Measurements from ENCODE around the gene NKG7.

Gene NKG7

DNA sequence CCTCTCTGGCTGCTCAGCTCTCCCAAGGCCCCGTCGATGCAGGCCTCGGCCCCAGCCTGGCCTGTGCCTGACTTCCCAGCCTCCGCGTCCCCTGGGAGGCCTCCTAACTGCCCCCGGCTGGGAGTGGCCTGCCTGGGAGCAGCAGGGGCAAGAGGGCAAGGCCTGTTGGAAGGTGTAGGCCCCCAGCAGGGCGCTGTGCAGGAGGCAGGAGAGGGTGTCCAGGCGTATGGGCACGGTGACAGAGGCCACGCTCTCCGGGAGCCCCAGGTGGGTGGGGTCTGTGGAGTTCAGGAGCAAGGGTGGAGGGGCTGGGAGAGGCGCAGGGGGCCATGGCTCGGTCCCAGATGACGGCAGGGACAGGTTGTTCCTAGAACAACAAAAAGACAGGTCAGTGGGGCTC, 16.7 kb upstream of the NKG7 start:
- DNase-seq, result no peak

DNA sequence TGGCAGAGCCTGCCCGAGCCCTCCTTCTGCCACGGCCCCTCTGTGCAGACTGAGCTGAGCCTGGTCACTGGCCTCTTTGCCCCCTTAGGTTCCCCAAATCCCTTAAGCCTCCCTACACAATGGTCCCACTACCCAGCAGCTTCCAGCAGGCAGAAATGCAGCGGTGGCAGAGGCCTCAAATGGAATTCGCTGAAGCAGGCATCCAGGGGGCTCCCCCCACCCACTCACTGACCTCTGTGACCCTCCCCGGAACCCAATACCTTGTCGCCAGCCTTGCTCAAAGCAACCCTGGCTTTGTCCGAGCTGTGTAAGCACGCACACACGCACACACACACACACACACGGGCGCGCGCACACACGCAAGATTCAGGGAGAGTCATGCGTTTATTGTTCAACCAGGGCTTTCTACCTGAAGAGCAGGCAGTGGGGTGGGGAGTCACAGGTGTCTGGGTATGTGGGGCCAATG, 15.5 kb upstream of the NKG7 start, which contains the start of gene LIM2:
Gene LIM2 (minus strand): TSS at position 51 of the 466 bp plus-strand sequence. CDS start 531 bp downstream, outside the sequence.
- DNase-seq, result no peak

DNA sequence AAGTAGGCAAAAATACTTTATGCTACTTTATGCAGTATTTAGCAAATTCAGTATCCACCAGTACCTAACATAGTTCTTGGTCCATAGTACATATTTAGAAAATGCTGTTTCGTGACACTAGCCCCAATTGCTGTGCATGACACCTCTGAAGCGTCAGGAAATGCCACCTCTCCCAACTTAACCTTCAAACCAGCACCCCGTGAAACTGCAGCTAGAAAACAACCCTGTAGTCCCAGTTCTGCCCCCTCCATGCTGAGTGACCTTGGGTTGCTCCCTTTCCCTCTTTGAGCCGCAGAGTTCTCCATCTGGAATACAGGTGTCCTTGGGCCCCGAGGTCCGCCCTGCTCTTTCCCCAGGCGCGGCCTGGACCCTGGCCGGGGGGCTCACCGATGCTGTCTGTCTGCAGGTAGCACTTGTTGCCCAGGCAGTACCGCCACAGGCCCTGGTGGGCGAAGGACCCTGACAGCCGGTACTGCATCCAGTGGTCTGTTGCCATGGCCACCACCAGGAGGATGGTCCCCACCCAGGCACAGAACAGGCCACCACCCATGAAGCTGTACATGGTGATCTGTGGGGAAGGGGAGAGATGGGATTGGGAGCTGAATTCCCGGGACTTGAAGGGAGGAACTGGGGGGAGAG, 14.5 kb upstream of the NKG7 start:
- no peak for DNase-seq

DNA sequence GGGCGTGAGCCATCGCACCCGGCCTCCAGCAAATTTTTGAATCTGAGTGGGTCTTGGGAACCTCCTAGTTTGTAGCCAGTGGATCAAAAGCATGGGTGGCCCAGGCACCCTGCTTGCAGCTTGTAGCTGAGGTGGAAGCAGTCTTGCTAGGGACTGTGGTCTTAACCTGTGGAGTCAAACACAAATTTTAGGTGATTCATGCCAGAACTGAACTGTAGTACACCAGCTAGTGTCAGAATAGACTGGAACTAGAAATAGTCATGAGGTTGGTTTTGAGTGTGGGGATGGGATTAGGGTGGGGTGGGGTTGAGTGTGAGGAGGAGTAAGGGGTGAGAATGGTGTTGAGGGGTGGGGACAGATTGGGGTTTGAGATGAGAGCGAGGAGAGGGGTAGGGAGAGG, 9.6 kb upstream of the NKG7 start:
- no peak for DNase-seq

DNA sequence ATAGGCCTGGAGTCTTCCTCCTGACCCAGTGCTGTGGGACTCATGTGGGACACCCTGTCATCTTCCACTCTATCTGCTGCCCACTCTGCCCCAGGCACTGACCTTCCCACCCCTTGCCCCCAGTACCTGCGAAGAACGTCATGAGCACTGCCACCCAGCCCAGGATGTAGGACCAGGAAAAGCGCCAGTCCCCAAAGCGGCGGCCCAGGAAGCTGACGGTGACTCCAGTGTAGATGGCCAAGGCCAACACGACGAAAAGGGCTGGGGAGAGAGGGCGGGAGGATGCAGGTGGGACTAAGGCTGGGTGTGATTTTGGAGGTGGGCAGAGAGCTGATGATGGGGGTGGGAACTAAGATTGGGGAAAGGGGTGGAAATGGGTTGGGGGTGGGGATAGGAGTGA, 7.9 kb upstream of the NKG7 start:
- no peak for DNase-seq

DNA sequence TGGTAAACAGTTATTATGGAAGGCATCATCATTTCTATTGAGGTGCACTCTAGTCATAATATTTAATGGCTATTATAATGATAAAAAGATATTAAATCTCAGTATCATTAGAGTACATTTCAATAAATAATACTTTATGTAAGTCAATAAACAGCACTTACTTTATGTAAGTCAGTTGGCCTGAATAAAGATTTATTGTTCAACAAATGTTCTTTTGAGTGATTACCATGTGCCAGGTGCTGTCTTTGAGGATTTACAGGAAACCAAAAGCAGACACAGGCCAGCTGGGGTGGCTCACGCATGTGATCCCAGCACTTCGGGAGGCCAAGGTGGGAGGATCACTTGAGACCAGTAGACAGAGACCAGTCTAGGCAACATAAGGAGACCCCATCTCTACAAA, 5.0 kb upstream of the NKG7 start:
- no peak for DNase-seq

DNA sequence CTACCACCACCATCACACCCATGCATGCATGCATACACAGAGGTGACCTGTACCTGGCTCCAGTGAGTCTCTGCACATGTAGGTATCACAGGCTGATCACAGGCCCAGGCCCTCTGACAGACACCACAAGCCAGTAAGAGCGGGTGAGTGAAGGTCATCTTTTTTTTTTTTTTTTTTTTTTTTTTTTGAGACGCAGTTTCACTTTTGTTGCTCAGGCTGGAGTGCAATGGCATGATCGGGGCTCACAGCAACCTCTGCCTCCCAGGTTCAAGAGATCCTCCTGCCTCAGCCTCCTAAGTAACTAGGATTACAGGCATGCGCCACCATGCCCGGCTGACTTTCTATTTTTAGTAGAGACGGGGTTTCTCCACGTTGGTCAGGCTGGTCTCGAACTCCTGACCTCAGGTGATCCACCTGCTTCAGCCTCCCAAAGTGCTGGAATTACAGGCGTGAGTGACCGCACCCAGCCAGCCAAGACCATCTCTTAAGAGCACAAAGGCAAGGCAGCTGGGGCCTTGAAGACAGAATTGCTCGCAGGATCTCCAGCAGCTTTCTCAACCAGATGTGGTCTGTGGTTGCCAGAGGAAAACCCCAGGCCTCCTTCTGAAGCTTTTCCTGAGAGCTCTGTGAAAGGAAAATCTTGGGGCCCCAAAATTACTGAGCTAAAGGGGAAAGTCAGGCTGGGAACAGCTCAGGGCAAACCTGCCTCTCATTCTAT, 3.2 kb upstream of the NKG7 start:
- no peak for DNase-seq

DNA sequence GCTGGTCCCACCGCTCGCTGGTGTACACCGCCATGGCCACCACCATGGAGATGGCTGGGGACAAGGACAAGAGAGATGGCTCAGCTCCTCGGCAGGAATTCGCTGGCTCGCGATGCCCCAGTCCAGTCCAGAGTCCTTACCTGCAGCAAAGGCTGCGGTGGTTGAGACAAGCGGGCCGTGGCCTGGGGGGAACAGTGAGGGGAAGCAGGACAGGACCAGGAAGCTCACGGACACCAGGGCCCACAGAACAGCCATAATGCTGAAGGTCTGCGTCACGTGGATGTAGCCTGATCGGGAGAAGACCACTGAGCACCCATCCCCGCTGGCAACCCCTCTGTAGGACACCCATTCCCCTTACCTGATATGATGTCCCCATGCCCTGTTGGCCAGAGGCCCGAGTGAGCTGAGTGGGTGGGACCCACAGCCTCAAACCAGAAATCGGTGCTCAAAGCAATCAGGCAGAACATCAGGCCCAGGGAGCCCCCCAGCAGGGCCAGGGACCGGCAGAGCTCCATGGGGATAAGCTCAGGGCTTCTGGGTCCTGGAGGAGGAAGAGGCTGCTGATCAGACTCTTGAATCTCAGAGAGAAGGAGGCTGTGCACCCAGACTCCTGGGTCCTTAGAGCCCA, 319 bp downstream of the NKG7 start:
- DNase-seq, result no peak

DNA sequence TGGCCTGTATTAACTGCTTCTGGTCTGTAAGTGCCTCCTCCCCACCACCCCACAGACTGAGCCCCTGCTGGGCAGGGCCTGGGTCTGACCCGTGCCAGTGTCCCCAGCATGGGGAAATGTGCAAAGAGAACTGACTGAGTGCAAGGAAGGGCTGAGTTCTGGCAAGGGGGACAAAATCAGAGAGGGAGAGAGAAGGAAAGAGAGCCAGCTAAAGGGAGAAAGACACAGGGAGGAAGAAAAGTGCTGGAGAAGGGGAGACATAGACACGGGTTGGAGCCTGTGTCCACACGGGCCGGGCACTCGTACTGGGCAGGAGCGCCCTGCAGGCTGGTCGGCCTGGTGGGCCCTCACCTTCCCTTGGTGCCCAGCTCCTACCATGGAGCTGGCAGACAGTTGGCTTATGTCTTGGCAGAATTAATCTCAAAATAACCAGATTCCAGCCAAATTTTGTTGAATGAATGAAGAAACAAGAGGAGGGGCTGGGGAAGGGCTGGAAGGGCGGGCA, 1.2 kb downstream of the NKG7 start:
- DNase-seq, result no peak

DNA sequence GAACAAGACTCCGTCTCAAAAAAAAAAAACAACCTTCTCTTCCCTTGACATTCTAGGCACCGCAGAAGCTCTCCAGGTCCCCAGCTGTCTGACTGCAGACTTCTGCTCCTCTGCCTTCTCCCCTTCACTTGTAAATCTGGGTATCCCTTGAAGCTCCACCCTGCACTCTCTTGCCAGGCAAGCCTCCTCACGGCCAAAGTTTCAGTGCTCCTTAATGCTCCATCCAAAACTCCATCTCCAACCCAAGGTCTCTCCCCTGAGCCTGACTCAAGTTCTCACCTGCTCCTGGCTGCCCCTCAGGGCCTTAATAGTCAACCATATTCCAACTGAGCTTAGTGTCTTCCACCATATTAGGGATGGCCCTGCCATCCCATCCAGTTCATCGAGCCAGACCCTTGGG, 2.2 kb downstream of the NKG7 start:
- DNase-seq, result no peak

DNA sequence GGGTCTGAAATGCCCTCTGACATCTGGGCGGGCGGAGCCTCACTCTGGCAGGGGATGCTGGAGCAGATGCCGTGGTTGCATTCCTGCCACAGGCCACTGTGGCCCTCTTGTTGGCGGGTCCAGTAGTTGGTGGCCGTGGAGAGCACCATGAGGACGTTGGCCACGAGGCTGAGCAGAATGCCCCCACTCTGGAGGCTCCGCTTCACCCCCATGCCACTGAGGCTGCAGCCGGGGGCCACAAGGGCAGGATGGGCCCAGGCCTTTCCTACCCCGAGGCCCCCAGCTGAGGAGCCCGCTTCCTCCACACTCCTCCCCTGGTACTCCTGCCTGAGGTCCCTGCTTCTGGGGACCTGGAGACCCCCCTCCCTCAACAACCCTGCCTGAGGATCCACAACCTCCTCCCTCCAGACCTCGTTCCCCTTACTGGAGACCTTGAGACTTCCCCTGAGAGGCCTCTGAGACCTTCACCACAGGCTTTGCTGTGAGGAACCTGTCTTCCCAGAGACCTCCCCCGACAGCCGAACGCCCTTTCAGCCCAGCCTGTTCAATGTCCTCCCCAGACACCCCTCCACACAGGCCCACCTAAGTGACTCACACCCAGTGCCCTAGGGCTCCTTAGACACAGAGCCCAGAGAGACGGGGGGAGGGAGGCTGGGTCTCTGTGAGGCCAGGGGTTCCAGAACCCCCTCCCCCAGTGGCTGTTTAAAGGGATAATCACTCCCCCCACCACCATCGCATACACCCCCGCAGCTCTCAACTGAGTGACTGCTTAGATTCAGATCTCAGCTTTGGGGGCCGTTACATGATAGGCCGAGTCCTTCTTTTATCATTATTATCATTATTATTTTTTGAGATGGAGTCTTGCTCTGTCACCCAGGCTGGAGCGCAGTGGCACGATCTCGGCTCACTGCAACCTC, 3.8 kb downstream of the NKG7 start, which contains the start of gene CLDND2:
Gene CLDND2 (minus strand): TSS at position 638 of the 917 bp plus-strand sequence. CDS start 426 bp downstream, at position 212.
- no peak for DNase-seq

DNA sequence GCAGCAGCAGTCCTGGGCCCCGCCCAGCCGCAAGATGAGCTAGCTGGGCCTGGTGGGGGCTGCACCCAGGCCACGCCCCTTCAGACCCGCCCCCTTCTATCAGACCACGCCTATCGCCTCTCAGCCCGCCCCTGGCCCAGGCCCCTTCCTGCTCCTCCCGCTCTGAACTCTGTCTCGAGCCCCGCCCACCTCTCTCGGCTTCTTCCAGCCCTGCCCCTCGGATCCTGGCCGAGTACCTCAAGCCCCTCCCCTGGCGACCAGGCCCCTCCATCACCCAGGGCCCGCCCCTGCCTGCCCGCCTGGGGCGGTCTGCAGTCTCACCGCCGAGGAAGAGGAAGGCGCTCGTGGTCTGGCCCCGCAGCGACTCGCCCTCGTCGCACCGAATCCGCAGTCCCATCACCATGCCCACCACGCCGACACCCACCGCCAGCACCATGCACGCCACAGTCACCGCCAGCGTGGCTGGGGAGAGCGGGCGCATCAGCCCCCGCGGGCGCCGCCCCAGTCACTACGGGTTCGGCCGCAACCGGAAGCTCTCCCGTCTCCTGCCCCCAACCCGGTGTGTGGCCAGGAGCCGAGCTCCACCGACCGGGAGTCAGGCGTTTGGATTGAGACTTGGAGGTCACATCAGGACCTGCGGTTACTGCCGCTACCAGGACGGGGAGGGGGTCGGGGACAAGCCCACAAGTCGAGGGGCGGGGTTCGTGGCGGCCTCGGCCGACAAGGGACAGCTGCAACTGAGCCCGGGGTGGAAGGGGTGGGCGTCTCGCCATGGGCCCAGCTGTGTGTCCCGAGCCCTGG, 4.7 kb downstream of the NKG7 start:
- DNase-seq, result peak; percentile 91

DNA sequence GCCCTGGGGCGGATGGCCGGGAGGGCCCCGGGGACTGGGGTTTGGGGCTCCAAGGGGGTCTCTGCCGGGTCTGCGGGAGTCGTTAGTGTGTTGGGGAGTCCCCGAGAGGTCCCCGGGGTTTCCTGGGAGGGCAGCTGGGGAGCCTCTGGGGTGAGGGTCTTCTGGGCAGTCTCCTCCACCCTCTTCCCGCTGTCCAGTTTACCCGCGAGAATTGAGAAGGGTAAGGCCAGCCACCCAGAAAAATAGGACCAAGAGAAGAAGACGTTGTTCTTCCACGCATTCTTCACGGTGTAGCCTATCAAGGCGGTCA, 5.2 kb downstream of the NKG7 start:
- no peak for DNase-seq

DNA sequence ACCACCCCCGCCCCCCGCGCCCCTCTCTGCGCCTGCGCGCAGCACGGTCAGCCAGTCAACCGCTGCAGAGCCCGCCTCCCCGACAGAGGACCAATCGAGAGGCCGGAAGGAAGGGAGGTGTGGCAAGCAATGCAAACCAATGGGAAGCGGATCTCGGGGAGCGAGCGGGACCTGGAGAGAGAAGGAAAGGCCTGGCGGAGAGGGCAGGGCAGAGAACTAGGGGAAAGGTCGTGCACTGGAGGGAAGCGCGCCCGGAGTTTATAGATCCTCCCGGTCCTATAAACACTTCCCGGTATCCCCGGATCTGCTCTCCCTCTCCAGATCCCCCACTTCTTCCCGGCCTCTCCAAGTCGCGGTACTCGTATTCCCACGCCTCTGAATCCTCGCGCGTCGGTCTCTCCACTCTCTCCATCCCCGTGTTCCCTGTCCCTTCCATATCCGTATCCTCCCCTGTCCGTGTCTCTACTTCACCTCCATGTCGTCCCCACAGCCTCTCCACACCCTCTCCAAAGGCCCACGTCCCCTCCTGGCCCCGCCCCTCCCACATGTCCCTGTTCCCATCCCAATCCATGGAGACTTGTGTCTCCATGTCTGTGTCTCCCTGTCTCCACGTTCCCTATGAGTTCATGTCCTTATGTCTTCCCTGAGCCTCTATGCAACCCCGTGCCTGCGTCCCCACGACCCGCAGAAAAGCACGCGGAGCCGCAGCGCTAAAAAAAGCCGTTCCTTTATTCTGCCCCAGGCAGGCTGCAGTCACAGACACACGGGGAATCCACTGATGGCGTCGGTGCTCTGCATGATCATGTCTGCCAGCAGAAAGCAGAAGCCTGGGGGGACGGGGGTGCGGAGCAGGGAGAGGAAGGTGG, 5.8 kb downstream of the NKG7 start:
- peak; percentile 89 for DNase-seq

DNA sequence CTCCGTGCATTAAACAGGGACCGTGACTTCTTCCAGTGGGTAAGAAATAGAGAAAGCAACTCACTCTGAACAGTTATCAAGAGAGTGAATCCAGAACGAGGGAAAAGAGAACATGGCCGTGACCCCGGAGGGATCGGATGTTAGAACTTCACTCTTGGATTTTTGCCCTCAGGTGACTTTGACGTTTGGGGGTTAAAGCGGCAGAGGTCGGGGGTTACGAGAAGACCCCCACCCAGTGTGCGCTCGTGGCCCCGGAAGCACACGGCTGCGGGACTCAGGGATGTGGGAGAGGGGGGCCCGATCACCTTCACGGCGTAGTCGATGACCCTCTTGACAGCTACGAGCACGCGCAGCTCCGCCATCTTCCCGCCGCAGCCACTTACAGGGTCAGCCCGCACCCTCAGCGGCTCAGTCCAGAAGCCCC, 6.5 kb downstream of the NKG7 start, which contains the start of gene ETFB:
Gene ETFB (minus strand): TSS at position 424 of the 424 bp plus-strand sequence. CDS start 62 bp downstream, at position 362.
- no peak for DNase-seq

DNA sequence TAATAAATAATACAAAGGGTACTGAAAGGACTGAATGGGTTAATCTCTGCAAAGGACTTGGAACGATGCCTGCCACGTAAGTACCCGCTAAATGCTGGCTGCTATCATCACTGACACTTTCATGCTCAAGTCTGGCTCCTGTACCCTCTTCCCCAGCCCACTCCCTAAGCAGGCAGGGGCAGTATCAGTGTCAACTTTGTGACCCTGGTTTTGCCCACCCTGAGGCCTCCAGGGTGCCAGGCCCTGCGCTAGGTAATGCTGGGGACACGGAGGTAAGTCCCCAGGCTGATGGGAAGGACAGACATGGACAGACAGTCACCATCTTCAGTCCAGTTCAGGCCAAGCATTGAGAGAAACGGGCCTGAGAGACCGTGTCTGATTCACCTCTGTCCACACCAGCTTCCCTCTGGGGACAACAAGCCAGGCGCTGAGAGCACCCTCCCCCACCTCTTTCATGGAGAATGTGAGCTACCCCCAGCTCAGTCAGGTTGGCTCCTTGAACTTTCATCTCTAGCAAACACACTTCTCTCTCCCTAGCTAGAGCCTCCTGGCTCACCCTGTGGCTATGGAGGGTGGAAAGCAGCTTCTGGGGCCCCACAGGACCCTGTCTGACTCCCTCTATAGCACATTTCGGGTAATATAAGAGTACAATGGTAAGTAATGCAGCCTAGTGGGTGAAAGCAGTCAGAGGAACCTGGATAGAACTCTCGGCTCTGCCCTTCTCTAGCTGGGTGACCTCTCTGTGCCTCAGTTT, 7.1 kb downstream of the NKG7 start:
- DNase-seq, result peak; percentile 10

DNA sequence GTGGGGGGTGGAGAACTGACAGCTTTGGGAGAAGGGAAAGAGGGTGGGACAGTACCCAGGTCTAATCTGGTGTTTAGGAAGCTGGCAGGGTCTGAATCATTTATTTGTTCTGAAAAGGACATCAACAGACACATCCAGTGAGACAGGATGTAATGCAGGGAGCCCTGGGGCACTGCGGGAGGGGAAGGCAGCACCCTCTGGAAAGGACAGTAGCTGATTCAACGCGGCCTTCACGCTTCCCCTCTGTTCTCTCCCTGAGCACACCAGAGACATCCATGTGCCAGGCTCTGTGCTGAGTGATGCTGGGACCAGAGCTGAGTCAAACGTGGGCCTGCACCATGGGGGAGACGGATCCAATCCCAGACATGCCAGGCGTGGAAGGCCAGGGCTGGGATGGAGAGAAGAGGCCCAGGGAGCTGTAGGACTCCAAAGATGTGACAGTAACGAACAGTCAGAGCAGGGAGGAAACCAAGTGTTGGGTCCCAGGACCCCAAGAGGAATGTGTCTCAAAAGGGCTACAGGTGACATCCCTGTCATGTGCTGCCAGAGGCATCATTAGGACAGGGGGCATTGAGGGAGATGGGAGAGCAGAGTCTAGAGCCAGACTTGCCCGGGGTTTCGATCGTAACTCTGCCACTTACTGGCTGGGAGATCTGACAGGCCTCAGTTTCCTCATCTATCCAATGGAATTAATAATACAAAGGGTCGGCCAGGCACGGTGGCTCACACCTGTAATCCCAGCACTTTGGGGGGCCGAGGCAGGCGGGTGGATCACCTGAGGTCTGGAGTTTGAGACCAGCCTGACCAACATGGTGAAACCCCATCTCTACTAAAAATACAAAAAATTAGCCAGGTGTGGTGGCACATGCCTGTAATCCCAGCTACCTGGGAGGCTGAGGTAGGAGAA, 8.0 kb downstream of the NKG7 start:
- DNase-seq, result no peak

DNA sequence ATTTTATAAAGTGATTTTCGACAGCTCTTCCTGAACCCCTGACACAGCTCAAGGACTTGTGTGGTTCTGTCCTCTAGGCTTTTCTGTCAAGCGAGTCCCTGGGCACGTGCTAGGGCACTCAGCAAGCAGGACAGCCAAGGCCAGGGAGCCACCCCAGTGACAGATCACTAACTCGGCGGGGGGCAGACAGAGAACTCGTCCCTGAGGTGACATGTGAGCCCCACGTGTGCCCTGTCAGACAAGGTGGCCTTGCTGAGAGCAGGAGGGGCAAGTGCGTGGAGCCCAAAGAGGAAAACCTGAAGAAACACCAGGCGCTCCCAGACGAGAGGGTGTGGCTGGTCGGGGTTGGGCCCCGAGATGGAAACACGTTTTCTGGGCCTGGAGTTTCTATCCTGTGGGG, 11.2 kb downstream of the NKG7 start:
- DNase-seq, result no peak

DNA sequence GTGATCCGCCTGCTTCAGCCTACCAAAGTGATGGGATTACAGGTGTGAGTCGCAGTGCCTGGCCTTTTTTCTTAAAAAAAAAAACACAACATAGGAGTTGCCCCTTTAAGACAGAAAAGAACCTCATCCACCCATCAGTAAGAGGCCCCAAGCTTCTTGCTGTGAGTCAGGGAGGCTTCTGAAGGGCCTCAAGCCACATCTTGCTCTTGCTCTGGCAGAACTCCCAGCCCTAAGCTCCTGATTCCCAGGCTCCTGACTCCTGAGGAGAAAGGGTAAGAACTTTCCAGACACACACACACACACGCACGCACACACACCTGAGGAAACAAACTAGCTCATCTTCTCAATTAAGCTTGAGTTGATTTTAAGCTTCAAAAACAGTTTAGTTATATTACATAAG, 13.2 kb downstream of the NKG7 start:
- DNase-seq, result no peak

All from effector CD8-positive, alpha-beta T cell (primary cell).